HepG2 (cell line): ENCODE data around the gene RAD21L1. TPM values are rescaled to one million over a fixed set of nuclear protein-coding genes. Genes with fewer than 3 reads are reported as not detected.

ENCODE experiments used
- ARNTL ChIP-seq: sonication (generic); formaldehyde crosslinking; IDR thresholded peaks from 2 replicates; pipeline ENCODE4 v1.4.0; 2020; ENCODE audit warnings: mild to moderate bottlenecking, missing genetic modification reagents
- CHD4 ChIP-seq: fragments of 200-600 bp; sonication (generic); IDR thresholded peaks from 2 replicates; pipeline ENCODE4 v1.7.0; 2017; ENCODE audit warnings: mild to moderate bottlenecking, low read length, borderline replicate concordance
- HDAC2 ChIP-seq: sonication (generic); formaldehyde crosslinking; IDR thresholded peaks from 2 replicates; pipeline ENCODE4 v1.4.0; 2020; ENCODE audit warnings: missing genetic modification reagents
- HOXA9 ChIP-seq: sonication (generic); formaldehyde crosslinking; IDR thresholded peaks from 2 replicates; pipeline ENCODE4 v1.8.1; 2022; ENCODE audit warnings: missing genetic modification reagents, mild to moderate bottlenecking, moderate library complexity, borderline replicate concordance
- KDM2A ChIP-seq: sonication (generic); formaldehyde crosslinking; IDR thresholded peaks from 2 replicates; pipeline ENCODE4 v1.4.0; 2020; ENCODE audit warnings: low read depth, missing genetic modification reagents, borderline replicate concordance
- LCORL ChIP-seq, 2 experiments: fragments of 450-650 bp in 1 of 2; sonication (generic) in 1 of 2; formaldehyde crosslinking in 1 of 2; IDR thresholded peaks; 2 replicates each; pipeline versions ENCODE4 v1.5.0 to v1.6.1; 2017 to 2020; ENCODE audit warnings: antibody characterized with exemption in 1 of 2, missing genetic modification reagents in 1 of 2
- MIER2 ChIP-seq: IDR thresholded peaks from 2 replicates; pipeline ENCODE4 v1.6.1; 2016; ENCODE audit warnings: missing biosample characterization, missing genetic modification reagents
- NAIF1 ChIP-seq: sonication (generic); formaldehyde crosslinking; IDR thresholded peaks from 2 replicates; pipeline ENCODE4 v1.5.0; 2020; ENCODE audit warnings: mild to moderate bottlenecking, missing genetic modification reagents, borderline replicate concordance
- NR2F6 ChIP-seq, 2 experiments: IDR thresholded peaks; 2 replicates each; pipeline ENCODE4 v1.6.1; 2016; ENCODE audit warnings: antibody characterized with exemption in 1 of 2, mild to moderate bottlenecking in 1 of 2
- NRL ChIP-seq: sonication (generic); formaldehyde crosslinking; IDR thresholded peaks from 2 replicates; pipeline ENCODE4 v1.5.0; 2020; ENCODE audit warnings: missing genetic modification reagents, mild to moderate bottlenecking, moderate library complexity, borderline replicate concordance
- SKI ChIP-seq: fragments of 450-650 bp; IDR thresholded peaks from one replicate; pipeline ENCODE4 v1.6.1; 2018; ENCODE audit warnings: mild to moderate bottlenecking; ENCODE audit not compliant: partially characterized antibody
- SMAD3 ChIP-seq: sonication (generic); formaldehyde crosslinking; IDR thresholded peaks from 2 replicates; pipeline ENCODE4 v1.4.0; 2020; ENCODE audit warnings: missing genetic modification reagents
- SOX6 ChIP-seq, 2 experiments: fragments of 450-650 bp in 1 of 2; sonication (generic) in 1 of 2; formaldehyde crosslinking in 1 of 2; IDR thresholded peaks; 2 replicates each; pipeline versions ENCODE4 v1.4.0 to v1.6.1; 2017 to 2020; ENCODE audit warnings: antibody characterized with exemption in 1 of 2, mild to moderate bottlenecking in 1 of 2, missing genetic modification reagents in 1 of 2
- TFAP4 ChIP-seq: sonication (generic); IDR thresholded peaks from 2 replicates; pipeline ENCODE4 v1.6.1; 2016; ENCODE audit warnings: low read depth, borderline replicate concordance
- ZBTB1 ChIP-seq: sonication (generic); formaldehyde crosslinking; IDR thresholded peaks from 2 replicates; pipeline ENCODE4 v1.4.0; 2020; ENCODE audit warnings: missing genetic modification reagents, borderline replicate concordance
- ZBTB42 ChIP-seq: sonication (generic); formaldehyde crosslinking; IDR thresholded peaks from 2 replicates; pipeline ENCODE4 v1.5.0; 2020; ENCODE audit warnings: mild to moderate bottlenecking, missing genetic modification reagents
- ZNF224 ChIP-seq: sonication (generic); formaldehyde crosslinking; IDR thresholded peaks from 2 replicates; pipeline ENCODE4 v1.5.0; 2020; ENCODE audit warnings: mild to moderate bottlenecking, missing genetic modification reagents
- ZNF687 ChIP-seq: sonication (generic); formaldehyde crosslinking; IDR thresholded peaks from 2 replicates; pipeline ENCODE4 v1.5.1; 2020; ENCODE audit warnings: mild to moderate bottlenecking, missing genetic modification reagents, moderate library complexity
- ZNF737 ChIP-seq: sonication (generic); formaldehyde crosslinking; IDR thresholded peaks from 2 replicates; pipeline ENCODE4 v1.5.0; 2020; ENCODE audit warnings: missing genetic modification reagents, mild to moderate bottlenecking, borderline replicate concordance
- polyA plus RNA-seq, 8 experiments: library from polyadenylated mRNA; depleted of rRNA in 3 of 8; stranded (reverse) in 7 of 8; unstranded in 1 of 8; fragments of >200 nt; fragmentation: Illumina TruSeq in 4 of 8; extraction: Trizol in 4 of 8; gene quantifications; 2 replicates each; pipeline versions ENCODE4 v1.2.1 to v1.2.3, GENCODE V29; 2011 to 2016; ENCODE audit warnings: low read depth in 4 of 8, missing spikeins in 1 of 8, mixed read lengths in 1 of 8; ENCODE audit not compliant: insufficient read depth in 1 of 8
- total RNA-seq, 5 experiments: library from RNA; depleted of rRNA; stranded (reverse); fragments of >200 nt; fragmentation: Illumina TruSeq; extraction: Trizol; gene quantifications; 2 replicates each; pipeline ENCODE4 v1.2.3, GENCODE V29; 2016; ENCODE audit warnings: low read depth in 1 of 5
- TF ChIP-seq, protein P1 (sequence below): sonication (generic); formaldehyde crosslinking; conservative IDR thresholded peaks from 2 replicates; pipeline ENCODE4 v1.4.0; 2020; ENCODE audit warnings: missing genetic modification reagents
- TF ChIP-seq, protein P2 (sequence below): IDR thresholded peaks from 2 replicates; pipeline ENCODE4 v1.6.1; 2016; ENCODE audit warnings: missing compliant biosample characterization, missing genetic modification reagents, borderline replicate concordance

Gene RAD21L1
- total and polyA plus RNA-seq, 2 of the 13 experiments (the other 11 are each of a cell fraction or from before 2014, with no cell fraction given): not detected

- TF ChIP-seq ZNF687 (CRISPR knock-in tag): peak; percentile 17; the same call in 1 of the 2 replicates
- no peak for TF ChIP-seq HOXA9 (CRISPR knock-in tag)
- no peak for TF ChIP-seq ZNF737 (CRISPR knock-in tag)
- no peak for TF ChIP-seq ZBTB42 (CRISPR knock-in tag)
- TF ChIP-seq NR2F6 (IDR thresholded peaks at IDR 0.05): no peak
- TF ChIP-seq NR2F6 (CRISPR knock-in tag; IDR thresholded peaks at IDR 0.05): peak; percentile 38; the same call in 1 of the 2 replicates
- 0 out of 2 replicates have a peak, but pooled peaks have one; percentile 69 for TF ChIP-seq SMAD3
- TF ChIP-seq ZBTB1: 0 out of 2 replicates have a peak, but pooled peaks have one; percentile 55
- TF ChIP-seq SKI: no peak
- TF ChIP-seq, protein P1, sequence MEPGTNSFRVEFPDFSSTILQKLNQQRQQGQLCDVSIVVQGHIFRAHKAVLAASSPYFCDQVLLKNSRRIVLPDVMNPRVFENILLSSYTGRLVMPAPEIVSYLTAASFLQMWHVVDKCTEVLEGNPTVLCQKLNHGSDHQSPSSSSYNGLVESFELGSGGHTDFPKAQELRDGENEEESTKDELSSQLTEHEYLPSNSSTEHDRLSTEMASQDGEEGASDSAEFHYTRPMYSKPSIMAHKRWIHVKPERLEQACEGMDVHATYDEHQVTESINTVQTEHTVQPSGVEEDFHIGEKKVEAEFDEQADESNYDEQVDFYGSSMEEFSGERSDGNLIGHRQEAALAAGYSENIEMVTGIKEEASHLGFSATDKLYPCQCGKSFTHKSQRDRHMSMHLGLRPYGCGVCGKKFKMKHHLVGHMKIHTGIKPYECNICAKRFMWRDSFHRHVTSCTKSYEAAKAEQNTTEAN (CRISPR knock-in tag): no peak
- no peak for TF ChIP-seq ZNF224 (CRISPR knock-in tag)
- no peak for TF ChIP-seq LCORL (IDR thresholded peaks at IDR 0.05)
- TF ChIP-seq LCORL (CRISPR knock-in tag; IDR thresholded peaks at IDR 0.05): peak; percentile 81
- TF ChIP-seq, protein P2, sequence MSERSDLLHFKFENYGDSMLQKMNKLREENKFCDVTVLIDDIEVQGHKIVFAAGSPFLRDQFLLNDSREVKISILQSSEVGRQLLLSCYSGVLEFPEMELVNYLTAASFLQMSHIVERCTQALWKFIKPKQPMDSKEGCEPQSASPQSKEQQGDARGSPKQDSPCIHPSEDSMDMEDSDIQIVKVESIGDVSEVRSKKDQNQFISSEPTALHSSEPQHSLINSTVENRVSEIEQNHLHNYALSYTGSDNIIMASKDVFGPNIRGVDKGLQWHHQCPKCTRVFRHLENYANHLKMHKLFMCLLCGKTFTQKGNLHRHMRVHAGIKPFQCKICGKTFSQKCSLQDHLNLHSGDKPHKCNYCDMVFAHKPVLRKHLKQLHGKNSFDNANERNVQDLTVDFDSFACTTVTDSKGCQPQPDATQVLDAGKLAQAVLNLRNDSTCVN (CRISPR knock-in tag): 0 out of 2 replicates have a peak, but pooled peaks have one; percentile 28
- TF ChIP-seq NAIF1 (CRISPR knock-in tag): peak; percentile 78
- peak; percentile 58; the same call in 1 of the 2 replicates for TF ChIP-seq HDAC2 (CRISPR knock-in tag)
- no peak for TF ChIP-seq TFAP4
- TF ChIP-seq KDM2A (CRISPR knock-in tag): peak; percentile 94
- TF ChIP-seq NRL: 0 out of 2 replicates have a peak, but pooled peaks have one; percentile 32
- no peak for TF ChIP-seq CHD4
- no peak for TF ChIP-seq ARNTL (CRISPR knock-in tag)
- TF ChIP-seq SOX6 (IDR thresholded peaks at IDR 0.05): no peak
- TF ChIP-seq SOX6 (CRISPR knock-in tag; IDR thresholded peaks at IDR 0.05): peak; percentile 29; the same call in 1 of the 2 replicates
- peak; percentile 79; the same call in 1 of the 2 replicates for TF ChIP-seq MIER2 (CRISPR knock-in tag)
These were observed 13.0 kb upstream of the RAD21L1 start (continued) for GRCh38 chr20:1212607-1213396.
